NCI-H1436 treated with DMSO at 0.1 percent for 48 hours (cell line): ENCODE measurements around the gene GPC3.

Experiments used
- DNase-seq: peaks from one replicate; lab custom pipeline; 2025; lab: John Stamatoyannopoulos, UW

GPC3 gene

DNA sequence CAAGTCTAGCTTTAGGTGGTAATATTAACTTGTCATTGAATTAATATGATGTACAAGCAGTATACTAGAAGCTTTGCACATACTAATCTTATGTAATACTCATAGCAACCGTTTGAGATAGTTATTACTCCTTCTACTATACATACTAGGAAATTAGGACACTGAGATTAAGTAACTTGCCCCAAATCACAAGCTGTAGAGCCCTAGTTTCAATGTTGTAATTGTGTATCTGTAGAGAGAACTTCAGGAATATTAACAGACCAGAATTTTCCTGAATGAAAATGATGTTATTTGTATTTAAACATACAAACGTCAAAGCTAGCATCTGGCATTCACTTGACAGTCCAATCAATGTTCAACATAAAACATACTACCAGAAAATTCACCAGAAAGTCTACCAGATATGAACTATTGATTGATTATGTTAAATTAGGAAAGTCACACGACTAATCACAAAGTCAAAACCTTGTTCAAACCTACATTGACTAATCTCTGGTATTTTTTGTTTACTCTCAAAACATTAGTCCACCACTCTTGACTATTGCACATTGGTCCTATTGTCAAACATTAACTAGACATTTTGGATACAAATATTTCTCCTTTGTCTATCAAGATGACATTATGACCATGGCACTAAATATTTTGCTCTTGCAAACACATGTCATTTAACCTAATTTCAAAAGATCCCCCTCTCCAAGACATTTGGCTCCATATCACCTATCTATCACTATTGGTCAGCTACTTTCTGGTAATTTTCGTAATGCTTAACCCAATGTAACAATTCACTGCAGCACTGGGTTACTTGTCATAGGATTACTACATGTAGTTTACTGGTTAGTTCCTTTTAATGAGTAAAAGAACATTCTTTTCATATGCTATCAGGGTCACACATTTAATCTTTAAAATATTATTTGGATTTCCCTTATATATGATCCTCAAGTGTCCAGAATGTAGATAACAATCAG is 100.7 kb downstream of the GPC3 start:
- no peak for DNase-seq

DNA sequence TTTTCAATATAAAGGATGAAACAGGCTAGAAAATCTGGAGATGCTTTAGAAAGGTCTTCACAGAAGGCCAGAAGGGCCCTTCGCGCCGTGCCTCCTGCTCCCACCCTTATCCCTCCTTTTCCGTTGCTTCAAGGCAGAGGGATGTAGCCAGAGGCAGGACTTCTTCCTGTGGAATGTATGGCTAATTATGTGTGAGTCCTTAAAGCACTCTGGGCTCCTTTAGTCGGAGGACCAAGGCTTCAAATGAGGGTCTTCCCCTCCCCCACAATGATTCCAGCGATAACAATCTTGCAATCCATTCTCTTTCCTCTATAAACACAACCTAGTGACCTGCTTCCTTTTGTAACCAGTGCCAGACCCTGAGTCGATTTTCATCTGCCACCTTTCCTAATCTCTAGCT is 103.5 kb downstream of the GPC3 start:
- no peak for DNase-seq

DNA sequence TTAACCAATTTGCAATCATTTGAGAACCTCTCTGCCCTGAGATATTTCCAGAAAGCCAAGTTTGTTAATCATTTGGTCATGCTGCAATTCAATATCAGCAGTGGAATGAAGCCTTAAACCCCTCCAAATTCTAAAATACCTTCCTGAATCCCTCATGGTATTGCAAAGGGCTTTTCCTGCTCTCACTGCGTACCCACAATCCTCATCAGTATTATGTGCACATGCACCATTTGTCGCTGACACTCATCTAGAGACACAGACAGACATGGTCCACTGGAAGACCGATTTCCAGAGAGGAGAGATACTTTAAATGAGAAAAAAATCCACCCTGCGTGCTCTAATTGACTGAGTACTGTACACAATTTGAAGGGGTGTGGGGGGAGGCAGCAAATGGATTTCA is 104.4 kb downstream of the GPC3 start:
- DNase-seq = no peak

DNA sequence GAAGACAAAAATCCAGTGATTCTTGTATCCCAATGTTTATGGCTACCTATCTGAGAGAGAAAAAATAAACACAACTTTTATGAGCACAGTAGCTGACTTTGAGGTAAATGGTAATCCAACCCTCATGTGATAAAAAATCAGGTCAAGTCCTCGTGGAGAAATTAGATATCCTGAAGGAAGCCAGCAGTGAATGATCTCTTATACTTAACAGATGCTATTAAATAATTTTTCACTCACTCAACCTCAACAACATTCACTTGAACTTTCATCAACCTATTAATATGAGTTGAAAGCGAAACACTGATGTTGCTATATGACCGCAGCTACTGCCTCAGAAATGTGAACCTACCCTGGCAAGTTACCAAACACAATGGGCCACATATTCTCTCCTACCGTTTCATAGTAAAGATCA is 105.4 kb downstream of the GPC3 start:
- DNase-seq = no peak

DNA sequence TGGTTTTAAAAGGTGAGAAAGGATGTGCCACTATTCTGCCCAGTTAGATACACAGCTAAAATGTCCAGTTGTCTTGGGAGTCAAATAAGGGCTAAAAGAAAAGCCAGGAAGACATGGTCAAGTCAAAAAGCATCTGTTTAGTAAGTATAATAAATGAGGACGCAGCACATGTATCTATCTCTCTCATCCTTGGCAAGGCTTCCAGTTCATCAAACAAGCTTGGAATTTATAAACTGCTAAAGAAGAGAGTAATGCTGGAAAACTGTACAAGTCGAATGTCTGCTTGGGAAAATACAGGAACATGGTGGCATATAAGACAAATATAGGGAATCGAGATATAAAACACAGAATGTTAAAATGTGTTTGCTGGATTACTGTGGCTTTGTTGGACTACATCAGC is 106.7 kb downstream of the GPC3 start:
- DNase-seq = no peak

- DNase-seq = no peak
Observed at GRCh38 chrX:133876646-133877045, 108.7 kb downstream of the GPC3 start.

GRCh38 chrX:133869270-133869669 is 116.1 kb downstream of the GPC3 start:
- no peak for DNase-seq

GRCh38 chrX:133868682-133869081 is 116.7 kb downstream of the GPC3 start:
- DNase-seq = no peak

GRCh38 chrX:133868250-133868649 is 117.1 kb downstream of the GPC3 start:
- no peak for DNase-seq

DNA sequence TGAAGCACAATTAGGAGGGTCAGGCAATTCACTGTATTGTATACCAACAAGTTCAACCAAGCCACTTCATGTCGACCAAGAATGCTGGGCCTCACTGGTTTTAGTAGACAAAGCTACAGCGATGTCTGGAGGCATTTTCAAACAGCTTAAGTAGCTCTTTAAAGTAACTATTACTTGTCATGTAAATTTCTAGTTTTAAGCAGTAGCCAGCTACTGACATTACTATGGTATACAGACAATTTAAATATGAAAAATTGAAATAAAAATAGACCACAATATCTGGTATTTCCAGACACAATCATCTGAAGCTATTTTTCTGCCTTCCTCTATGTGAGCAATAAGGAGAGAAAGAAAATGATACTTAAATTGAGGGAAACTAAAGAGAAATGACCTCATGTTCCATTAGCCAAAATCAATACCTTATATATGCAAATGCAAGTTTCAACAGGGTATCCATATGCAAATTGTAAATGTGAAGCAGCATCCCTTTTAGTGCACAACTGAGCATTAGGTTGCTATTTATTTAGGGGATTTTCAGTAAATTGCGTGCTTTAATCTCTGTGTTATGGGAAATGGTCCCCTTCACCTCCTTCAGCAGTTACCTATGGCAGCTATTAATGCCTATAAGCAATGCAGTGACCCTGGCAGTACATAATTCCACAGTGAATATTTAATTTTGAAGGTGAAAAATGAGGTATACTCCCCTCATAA is 119.5 kb downstream of the GPC3 start:
- DNase-seq = no peak

- no peak for DNase-seq
Observed at GRCh38 chrX:133864236-133864635, 121.2 kb downstream of the GPC3 start.

GRCh38 chrX:133859860-133860259 is 125.5 kb downstream of the GPC3 start:
- peak; percentile 60 for DNase-seq

DNA sequence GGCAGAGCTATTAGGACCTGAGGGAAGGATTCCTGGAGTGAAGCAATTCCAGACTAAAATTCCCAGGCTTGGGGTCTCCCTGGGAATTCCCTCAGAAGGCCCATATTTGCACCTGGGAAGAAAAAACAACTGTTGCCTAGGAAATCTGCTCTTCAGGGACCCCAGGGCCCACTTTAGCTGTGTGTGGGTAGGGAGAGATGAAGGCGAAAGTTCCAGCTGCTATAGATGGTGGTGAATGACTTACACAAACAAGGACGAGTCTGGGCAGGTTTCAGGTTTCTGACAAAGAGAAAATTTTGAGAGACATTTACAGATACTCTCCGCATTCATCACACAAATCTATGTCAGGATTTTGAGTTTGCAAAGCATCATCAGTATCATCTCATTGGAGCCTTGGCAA is 126.1 kb downstream of the GPC3 start:
- DNase-seq = peak; percentile 60

DNA sequence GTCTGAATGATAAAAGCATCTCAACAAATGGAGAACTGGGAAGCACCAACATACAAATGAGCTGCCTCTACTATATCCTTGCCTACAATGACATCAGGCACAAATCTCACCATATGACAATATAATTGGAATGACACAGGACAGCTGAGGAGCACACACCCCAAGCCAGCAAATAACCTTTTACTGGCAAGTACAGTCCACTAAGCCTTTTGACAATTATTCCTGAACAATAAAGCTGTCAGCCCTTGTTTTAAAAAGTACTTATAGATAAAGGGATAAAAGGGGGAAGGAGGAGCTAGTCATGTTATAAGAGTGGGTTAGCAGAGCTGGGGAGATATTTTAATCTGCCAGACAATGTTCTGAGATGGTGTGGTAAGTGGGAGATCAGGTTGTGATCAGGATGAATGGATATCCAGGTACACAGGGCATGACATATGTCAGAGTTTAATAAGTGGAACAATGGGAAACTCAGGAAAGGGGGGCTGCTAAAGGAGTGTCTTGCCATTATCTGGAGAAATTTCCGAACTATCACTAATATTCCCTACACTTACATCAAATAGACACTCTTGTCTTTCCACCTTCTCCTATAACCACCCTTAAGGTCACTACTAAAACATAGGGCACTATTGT is 127.6 kb downstream of the GPC3 start:
- DNase-seq = no peak

DNA sequence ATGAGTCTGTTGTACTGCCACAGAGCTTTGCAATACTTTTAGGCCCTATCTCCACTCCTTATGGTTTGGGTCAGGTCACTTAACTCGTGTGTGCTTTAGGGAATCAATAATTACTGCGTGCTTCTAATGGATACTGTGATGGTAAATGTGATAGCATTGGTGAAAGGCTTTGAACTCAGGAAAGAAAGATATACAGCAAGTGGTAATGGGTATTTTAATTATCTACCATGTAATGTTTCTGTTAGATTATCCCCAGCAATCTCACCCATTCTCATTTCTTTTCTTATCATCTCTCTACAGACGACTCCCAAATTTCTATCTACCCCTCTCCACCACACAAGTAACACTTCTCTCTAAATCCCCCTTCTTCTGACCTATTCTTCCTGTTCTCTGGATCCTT is 128.6 kb downstream of the GPC3 start:
- DNase-seq = no peak

GRCh38 chrX:133854290-133854689 is 131.1 kb downstream of the GPC3 start:
- DNase-seq = no peak

DNA sequence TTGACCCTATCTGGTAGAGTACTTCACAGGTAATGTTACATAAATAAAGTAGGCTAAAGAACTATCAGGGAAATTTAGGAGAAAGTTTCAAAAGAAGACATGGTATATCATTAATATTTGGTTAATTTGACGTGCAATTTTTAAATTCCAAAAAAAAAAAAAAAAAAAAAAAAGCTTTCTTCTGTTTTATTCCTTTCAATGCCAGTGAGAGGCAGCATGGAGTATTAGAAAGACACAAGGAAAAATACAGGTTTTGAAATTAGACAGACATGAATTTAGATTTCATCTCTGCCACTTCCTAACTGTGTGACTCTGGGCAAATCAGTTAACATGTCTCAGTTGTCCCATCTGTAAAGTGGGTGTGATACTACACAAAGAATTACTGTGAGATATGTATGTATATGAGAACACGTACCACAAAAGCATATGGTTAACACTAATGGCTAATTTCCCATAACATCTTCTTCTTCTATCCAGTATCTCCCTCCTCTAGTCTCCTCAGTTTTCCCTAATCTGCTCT is 132.5 kb downstream of the GPC3 start:
- DNase-seq = no peak

DNA sequence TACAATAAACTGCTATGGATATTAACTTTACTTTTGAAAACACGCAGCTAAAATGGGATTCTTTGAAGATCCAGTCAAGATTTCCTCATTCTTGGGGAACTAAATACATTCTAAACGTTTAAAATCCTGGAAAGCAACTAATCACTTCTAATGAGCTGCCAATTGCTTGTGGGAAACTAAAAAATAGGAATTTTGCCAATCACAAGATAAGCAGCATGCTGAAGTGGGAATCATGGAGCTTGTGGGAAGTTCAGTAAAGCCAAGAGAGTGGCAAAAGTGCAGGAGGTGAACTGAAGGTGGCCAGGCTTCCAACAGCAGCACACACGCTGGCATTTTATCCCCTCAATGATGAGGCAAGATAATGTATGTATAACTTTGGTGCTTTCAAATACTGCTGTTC is 133.0 kb downstream of the GPC3 start:
- no peak for DNase-seq

DNA sequence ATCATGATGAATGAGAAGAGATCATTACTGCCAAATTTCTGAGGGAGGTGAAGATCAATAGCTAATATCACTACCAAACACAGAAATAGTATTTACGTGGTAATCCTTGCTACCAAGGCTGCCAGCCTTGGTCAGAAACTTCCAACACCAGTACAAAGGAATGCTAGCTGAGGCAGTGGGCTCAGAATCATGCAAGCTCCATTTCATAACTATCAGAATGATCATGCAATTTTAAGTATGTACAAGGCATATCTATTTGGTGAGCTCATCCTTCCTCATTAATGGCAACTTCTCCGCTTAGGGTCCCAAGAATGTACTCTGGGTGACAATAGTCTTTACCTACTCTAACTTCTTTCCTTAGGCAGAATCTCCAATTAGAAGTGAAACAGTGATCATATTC is 135.0 kb downstream of the GPC3 start:
- DNase-seq = no peak

- no peak for DNase-seq
Observed at GRCh38 chrX:133849676-133850075, 135.7 kb downstream of the GPC3 start.

GRCh38 chrX:133847340-133847994 is 137.9 kb downstream of the GPC3 start:
- no peak for DNase-seq

GRCh38 chrX:133846311-133846710 is 139.1 kb downstream of the GPC3 start:
- DNase-seq = no peak
